Esophagus squamous epithelium (tissue), 4 donors: Measurements from ENCODE around the gene ASGR1.

Source experiments
- POLR2A ChIP-seq, 4 donors: fragments of 450-650 bp; IDR thresholded peaks; one replicate each; pipeline ENCODE4 v1.6.1; 2017; ENCODE audit warnings: antibody characterized with exemption in 4 of 4, mild to moderate bottlenecking in 4 of 4, moderate library complexity in 3 of 4
- TF ChIP-seq, protein P1 (sequence below), 6 experiments: fragments of 450-650 bp in 4 of 6; fragments of 200-600 bp in 2 of 6; sonication (generic) in 2 of 6; IDR thresholded peaks; one replicate each; pipeline ENCODE4 v1.5.1; 2016 to 2019; ENCODE audit warnings: antibody characterized with exemption in 6 of 6, mild to moderate bottlenecking in 4 of 6, moderate library complexity in 4 of 6

DNA sequence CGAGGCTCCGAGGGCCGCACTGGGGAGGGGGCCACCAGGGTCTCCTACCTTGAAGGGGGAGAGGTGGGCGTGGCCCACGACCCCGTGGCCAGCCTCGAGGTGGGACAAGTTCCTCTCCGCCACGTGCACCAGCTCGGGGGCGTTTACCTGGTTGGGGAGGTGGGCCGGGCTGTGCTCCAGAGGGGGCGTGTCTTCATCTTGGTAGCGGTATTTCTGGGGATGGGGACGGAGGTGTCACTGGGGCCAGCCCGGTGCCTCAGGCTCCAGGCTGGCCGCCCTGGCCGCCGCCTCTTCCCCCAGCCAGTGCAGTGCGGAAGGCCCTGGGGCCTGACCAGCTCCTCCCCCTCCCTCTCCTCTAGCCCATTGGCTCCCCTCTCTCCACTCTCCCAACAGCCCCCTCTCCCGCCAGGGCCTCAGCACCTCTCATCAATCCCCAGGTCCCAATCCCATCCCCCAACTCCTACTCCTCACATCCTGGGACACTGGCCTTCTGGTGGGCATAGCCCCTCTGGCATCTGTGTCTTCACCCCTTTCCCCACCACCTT lies 28.9 kb upstream of the ASGR1 start:
- TF ChIP-seq POLR2A (IDR thresholded peaks at IDR 0.05): no peak
- TF ChIP-seq, protein P1, sequence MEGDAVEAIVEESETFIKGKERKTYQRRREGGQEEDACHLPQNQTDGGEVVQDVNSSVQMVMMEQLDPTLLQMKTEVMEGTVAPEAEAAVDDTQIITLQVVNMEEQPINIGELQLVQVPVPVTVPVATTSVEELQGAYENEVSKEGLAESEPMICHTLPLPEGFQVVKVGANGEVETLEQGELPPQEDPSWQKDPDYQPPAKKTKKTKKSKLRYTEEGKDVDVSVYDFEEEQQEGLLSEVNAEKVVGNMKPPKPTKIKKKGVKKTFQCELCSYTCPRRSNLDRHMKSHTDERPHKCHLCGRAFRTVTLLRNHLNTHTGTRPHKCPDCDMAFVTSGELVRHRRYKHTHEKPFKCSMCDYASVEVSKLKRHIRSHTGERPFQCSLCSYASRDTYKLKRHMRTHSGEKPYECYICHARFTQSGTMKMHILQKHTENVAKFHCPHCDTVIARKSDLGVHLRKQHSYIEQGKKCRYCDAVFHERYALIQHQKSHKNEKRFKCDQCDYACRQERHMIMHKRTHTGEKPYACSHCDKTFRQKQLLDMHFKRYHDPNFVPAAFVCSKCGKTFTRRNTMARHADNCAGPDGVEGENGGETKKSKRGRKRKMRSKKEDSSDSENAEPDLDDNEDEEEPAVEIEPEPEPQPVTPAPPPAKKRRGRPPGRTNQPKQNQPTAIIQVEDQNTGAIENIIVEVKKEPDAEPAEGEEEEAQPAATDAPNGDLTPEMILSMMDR (IDR thresholded peaks at IDR 0.05): no peak
